ENCODE data around the gene PDGFD. TPM values are rescaled to one million over a fixed set of nuclear protein-coding genes. Genes with fewer than 3 reads are reported as not detected.

PDGFD gene
- total RNA-seq, 1 donor: 32.4 TPM

DNA sequence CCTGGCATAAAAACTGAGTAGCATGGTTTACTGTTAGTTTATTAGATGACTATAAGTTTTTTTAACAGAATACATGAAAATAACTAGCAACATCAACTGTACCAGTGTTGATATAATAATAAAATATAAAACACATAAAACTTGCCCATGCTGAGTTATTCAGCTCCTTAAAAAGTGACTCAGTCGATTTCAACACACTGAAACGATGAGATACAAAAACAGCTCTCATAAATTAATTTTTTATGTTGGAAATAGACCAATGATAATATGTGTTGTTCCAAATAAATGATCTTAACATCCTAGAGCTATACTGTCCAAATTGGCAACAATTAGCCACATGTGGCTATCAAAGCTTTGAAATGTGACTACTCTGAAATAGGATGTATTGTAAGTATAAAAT, 15.9 kb downstream of the PDGFD start:
- peak; percentile 89 for DNase-seq (ENCODE audit: low read depth)
- no peak overlapping the region for H3K4me3 ChIP-seq (ENCODE audit: low read depth, low read length)
- TF ChIP-seq, protein P1, sequence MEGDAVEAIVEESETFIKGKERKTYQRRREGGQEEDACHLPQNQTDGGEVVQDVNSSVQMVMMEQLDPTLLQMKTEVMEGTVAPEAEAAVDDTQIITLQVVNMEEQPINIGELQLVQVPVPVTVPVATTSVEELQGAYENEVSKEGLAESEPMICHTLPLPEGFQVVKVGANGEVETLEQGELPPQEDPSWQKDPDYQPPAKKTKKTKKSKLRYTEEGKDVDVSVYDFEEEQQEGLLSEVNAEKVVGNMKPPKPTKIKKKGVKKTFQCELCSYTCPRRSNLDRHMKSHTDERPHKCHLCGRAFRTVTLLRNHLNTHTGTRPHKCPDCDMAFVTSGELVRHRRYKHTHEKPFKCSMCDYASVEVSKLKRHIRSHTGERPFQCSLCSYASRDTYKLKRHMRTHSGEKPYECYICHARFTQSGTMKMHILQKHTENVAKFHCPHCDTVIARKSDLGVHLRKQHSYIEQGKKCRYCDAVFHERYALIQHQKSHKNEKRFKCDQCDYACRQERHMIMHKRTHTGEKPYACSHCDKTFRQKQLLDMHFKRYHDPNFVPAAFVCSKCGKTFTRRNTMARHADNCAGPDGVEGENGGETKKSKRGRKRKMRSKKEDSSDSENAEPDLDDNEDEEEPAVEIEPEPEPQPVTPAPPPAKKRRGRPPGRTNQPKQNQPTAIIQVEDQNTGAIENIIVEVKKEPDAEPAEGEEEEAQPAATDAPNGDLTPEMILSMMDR (IDR thresholded peaks at IDR 0.05; ENCODE audit: insufficient read depth, low read length): no peak

DNA sequence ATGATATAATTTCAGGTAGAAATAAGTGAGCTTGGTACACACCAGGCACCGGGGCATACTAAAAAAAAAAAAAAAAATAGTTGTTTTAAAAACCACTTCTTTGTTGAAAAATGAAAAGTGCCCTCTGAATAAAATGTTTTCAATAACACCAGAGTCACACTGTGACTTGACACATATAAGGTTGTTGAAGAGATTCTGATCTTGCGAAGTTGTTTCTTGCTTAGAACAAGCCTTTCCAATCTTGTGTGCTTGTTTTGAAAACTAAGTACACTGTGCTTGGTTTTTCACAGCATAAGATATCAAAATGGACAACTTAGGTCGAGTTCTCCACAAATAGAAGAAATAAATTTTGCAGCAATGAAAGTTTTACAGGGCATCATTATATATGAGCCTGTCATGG, 17.0 kb downstream of the PDGFD start:
- H3K4me3 ChIP-seq (ENCODE audit: low read depth, low read length): no peak overlapping the region
- TF ChIP-seq, protein P1 (IDR thresholded peaks at IDR 0.05; ENCODE audit: insufficient read depth, low read length): no peak
- DNase-seq (ENCODE audit: low read depth): no peak

DNA sequence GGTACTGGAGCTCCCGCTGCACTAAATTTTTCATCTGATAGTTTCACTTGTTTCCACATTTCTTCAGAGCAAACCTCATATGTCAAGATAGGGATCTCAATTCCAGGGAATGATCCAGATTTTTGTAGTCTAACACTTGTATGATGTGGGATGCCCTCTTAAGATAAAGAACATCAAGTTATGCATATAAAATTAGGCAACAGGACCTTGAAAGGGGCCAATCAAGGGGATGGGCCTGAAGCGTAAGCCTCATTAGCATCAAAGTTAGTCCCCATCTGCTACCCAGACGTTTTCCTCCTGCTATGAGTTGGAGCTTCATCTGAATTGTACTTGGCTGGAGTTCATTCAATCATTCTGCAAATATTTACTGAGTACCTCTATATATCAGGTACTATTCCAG, 17.5 kb downstream of the PDGFD start:
- no peak for DNase-seq (ENCODE audit: low read depth)
- no peak overlapping the region for H3K4me3 ChIP-seq (ENCODE audit: low read depth, low read length)

DNA sequence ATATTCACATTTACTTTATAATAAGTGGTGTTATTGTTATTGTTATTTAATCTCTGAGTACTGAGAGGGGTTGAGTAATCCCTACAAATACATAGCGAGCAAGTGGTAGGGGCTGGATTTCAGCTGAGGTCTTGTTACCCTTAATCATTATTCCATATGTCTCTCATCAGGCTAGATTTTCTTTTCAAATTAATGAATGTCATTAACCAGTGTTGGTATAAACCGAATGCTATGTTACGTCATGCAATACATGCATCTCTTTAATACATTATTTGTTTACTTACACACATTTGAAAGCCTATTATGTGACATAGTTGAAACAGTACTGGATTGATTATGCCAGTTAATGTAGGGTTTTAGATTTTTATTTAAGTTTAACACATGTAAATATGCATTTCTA, 18.9 kb downstream of the PDGFD start:
- DNase-seq (ENCODE audit: low read depth): no peak
- H3K4me3 ChIP-seq (ENCODE audit: low read depth, low read length): no peak overlapping the region
- TF ChIP-seq, protein P1 (IDR thresholded peaks at IDR 0.05; ENCODE audit: insufficient read depth, low read length): no peak

More for the DNA sequence above, 17.5 kb downstream of the PDGFD start:
- TF ChIP-seq, protein P1 (IDR thresholded peaks at IDR 0.05; ENCODE audit: insufficient read depth, low read length): no peak

DNA sequence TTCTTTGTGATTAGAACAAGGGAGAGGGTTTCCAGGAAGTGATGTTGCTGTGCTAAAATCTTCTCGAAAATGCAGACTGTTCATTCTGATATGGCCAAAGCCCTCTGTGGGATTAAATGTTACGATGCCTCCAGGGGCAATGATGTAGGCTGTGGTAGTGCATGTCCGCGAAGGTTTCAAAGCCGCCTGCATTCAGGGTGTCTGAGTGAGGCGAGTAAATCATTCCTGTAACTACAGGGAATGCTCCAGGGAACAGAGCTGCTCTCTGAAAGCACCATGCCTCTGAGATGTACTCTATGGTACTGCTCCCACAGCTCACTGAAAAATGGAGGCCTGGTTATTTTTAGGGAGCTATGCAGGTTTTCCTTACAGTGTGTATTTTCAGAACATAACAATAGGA, 21.2 kb downstream of the PDGFD start:
- TF ChIP-seq, protein P1 (IDR thresholded peaks at IDR 0.05; ENCODE audit: insufficient read depth, low read length): no peak
- DNase-seq (ENCODE audit: low read depth): no peak
- H3K4me3 ChIP-seq (ENCODE audit: low read depth, low read length): no peak overlapping the region

DNA sequence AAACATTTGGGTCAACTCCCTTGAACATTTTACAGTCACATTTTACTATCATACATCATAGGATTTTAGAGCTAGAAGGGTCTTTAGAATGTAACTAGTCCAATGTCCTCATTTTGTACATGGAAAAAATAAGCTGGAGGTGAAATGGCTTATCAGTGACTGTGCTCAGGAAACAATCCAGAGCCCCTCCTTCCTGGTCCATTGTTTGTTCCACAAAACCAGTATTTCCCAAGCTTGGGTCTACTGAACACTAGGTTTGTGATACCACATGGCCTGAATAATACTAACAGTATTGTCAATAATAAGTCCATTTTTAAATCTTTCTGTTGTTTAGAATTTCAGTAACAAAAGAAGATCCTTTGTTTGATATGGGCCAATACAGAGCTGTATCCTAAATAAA, 27.1 kb downstream of the PDGFD start:
- TF ChIP-seq, protein P1 (IDR thresholded peaks at IDR 0.05; ENCODE audit: insufficient read depth, low read length): no peak
- H3K4me3 ChIP-seq (ENCODE audit: low read depth, low read length): no peak overlapping the region
- peak; percentile 33 for DNase-seq (ENCODE audit: low read depth)

DNA sequence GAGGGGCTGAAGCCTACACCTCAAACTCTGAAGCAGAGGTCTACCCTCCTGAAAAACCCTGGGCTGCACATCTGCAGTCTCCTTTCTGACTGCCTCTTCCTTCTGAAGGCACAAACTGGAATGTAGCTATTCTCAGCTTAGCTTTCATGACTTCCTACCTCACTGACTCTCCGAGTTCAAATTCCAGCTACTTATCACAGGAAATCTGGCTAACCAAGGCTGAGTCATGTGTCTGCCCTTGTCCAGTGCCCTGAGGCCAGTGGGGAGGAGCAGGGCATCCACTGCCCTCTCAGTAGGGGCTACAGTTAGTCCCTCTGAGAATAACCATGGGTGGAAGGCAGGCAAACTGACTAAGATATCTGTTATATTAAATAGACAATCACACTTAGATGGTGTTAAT, 29.2 kb downstream of the PDGFD start:
- H3K4me3 ChIP-seq (ENCODE audit: low read depth, low read length): no peak overlapping the region
- peak; percentile 64 for DNase-seq (ENCODE audit: low read depth)
- TF ChIP-seq, protein P1 (IDR thresholded peaks at IDR 0.05; ENCODE audit: insufficient read depth, low read length): no peak
